Measurements from ENCODE around the gene TEF.

The TEF gene

DNA sequence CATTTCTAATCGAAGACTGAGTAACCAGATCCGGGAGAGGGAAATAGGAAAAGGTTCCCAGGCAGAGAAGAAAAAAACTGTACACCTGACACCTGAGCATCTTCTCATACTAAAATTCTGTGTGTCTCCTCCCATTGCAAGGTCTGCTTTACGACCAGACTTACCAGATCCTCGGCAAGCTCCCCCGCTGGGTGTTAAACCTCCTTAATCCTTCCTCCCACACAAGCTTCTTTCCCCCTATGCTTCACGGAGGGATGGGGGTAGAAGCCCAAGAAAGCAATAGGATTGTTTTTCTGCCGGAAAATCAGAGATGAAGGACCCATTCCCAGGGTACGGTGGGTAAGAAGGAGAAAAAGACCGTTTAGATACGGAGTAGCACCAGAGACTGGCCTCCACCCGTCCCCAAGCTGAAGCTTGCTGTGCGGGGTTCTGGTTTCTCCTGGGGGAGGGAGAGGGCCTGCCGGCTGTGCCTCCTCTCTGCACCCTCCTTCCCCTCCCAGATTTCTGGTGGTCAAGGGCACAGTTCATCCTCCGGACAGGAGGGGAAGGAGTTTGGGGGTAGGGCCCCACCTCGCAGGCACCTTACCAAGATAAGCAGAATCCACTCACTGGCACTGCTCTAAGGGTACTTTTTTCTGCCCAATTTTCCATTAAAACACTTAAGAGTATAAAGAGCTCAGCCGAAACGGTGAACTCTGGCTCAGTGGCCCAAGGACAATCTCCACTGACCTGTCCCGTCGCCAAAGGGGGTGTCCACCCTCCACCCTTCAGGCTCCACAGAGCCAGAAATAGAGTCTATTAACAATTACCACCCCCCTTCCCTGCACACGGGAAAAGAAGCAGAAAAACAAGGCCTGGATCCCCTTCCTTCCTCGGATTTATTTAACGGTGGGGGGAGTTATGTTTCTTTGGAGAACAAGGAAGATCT lies 63.7 kb downstream of the TEF start:
- TF ChIP-seq, protein P1, sequence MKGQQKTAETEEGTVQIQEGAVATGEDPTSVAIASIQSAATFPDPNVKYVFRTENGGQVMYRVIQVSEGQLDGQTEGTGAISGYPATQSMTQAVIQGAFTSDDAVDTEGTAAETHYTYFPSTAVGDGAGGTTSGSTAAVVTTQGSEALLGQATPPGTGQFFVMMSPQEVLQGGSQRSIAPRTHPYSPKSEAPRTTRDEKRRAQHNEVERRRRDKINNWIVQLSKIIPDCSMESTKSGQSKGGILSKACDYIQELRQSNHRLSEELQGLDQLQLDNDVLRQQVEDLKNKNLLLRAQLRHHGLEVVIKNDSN (IDR thresholded peaks at IDR 0.05), result no peak
- TF ChIP-seq, protein P2, sequence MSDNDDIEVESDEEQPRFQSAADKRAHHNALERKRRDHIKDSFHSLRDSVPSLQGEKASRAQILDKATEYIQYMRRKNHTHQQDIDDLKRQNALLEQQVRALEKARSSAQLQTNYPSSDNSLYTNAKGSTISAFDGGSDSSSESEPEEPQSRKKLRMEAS (IDR thresholded peaks at IDR 0.05), result no peak
- 0 out of 2 replicates have a peak, but pooled peaks have one; percentile 28 for TF ChIP-seq EGR1 (IDR thresholded peaks at IDR 0.05)
- TF ChIP-seq CEBPB (IDR thresholded peaks at IDR 0.05), result no peak
- no peak for TF ChIP-seq TEAD4 (IDR thresholded peaks at IDR 0.05)
- TF ChIP-seq TAF1 (IDR thresholded peaks at IDR 0.05; ENCODE audit: low read depth), result no peak

DNA sequence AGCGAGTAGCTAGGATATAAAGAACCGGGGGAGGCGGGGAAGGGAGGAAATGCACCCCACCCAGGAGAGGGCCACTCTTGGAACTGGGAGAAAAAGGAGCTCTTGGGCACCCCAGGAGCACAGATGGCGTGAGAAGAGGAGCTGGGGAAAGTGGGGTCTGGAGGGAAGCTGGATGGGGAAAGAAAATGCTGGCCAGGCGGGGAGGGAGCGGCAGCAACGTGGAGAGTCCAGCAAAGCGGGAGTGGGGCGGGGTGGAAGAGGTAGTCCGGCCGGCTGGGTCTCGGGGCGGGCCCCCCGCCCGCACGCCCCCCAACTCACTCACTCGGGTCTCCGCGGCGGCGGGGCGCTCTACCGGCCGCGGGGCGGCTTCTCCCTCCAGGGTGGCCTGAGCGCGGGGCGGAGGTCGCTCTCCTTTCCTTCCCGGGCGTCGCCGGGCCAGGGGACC lies 64.3 kb downstream of the TEF start:
- no peak for TF ChIP-seq ZBTB7A (IDR thresholded peaks at IDR 0.05; ENCODE audit: low read depth)
- TF ChIP-seq, protein P3, sequence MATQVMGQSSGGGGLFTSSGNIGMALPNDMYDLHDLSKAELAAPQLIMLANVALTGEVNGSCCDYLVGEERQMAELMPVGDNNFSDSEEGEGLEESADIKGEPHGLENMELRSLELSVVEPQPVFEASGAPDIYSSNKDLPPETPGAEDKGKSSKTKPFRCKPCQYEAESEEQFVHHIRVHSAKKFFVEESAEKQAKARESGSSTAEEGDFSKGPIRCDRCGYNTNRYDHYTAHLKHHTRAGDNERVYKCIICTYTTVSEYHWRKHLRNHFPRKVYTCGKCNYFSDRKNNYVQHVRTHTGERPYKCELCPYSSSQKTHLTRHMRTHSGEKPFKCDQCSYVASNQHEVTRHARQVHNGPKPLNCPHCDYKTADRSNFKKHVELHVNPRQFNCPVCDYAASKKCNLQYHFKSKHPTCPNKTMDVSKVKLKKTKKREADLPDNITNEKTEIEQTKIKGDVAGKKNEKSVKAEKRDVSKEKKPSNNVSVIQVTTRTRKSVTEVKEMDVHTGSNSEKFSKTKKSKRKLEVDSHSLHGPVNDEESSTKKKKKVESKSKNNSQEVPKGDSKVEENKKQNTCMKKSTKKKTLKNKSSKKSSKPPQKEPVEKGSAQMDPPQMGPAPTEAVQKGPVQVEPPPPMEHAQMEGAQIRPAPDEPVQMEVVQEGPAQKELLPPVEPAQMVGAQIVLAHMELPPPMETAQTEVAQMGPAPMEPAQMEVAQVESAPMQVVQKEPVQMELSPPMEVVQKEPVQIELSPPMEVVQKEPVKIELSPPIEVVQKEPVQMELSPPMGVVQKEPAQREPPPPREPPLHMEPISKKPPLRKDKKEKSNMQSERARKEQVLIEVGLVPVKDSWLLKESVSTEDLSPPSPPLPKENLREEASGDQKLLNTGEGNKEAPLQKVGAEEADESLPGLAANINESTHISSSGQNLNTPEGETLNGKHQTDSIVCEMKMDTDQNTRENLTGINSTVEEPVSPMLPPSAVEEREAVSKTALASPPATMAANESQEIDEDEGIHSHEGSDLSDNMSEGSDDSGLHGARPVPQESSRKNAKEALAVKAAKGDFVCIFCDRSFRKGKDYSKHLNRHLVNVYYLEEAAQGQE (IDR thresholded peaks at IDR 0.05; ENCODE audit: low read depth), result no peak
- TF ChIP-seq RAD21 (IDR thresholded peaks at IDR 0.05; ENCODE audit: low read depth), result no peak
- no peak for TF ChIP-seq NFIC (IDR thresholded peaks at IDR 0.05)
- no peak for TF ChIP-seq FOXM1 (IDR thresholded peaks at IDR 0.05; ENCODE audit: borderline replicate concordance, low read depth)
- TF ChIP-seq TCF12 (IDR thresholded peaks at IDR 0.05; ENCODE audit: low read depth), result no peak
- TF ChIP-seq CEBPB (IDR thresholded peaks at IDR 0.05), result no peak
- TF ChIP-seq TAF1 (IDR thresholded peaks at IDR 0.05; ENCODE audit: low read depth), result no peak
- TF ChIP-seq, protein P1 (IDR thresholded peaks at IDR 0.05), result no peak
- no peak for TF ChIP-seq YY1 (IDR thresholded peaks at IDR 0.05; ENCODE audit: low read depth)
- no peak for TF ChIP-seq CREB1 (IDR thresholded peaks at IDR 0.05; ENCODE audit: low read depth)
- no peak for TF ChIP-seq EP300 (IDR thresholded peaks at IDR 0.05; ENCODE audit: borderline replicate concordance)
- TF ChIP-seq, protein P2 (IDR thresholded peaks at IDR 0.05), result no peak
- no peak for TF ChIP-seq TEAD4 (IDR thresholded peaks at IDR 0.05)
- no peak for TF ChIP-seq EGR1 (IDR thresholded peaks at IDR 0.05)

DNA sequence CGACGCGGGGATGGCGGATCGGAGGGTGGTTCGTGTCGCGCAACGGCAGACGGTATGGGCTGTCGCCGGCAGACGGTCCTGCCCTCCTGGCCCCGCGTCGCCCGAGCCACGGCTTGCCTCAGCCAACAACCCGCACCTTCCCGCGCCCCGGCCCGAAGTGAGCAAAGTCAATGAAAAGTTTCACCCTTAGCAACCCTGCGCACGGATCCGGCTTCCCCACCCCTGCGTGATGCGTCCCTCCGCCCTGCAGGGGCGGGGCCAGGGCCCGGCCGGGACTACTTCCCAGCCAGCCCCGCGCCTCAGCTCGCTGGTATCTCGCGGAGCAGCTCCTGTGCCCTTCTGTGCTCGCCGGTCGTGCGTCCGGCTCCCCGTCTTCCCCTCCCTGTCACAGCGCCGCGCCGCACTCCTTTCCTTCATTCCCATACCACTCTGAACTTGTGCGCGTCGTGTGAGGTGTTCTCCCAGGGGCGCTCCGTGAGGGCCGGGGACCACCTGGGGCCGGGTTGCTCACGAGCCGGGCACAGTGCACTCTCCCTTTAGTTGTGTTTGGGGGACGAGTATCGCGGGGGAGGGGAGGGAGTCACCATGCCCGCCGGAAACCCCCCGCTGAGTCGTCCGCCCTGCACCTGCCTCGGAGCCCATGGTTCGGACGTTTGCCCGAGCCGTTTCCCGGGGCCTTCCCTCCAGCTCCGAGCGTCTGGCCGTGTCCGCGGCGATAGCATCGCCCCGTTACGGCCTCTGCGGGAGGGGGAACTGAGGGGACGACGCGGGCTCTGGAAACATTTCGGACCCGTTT lies 65.1 kb downstream of the TEF start, which contains the start of gene TOB2:
TSS of gene TOB2 (minus strand) at position 163 of the 796 bp plus-strand sequence. CDS start 9,456 bp downstream, outside the sequence.
- TF ChIP-seq TEAD4 (IDR thresholded peaks at IDR 0.05) (peak; percentile 43), EP300 (IDR thresholded peaks at IDR 0.05; ENCODE audit: borderline replicate concordance) (peak; percentile 55; the same call in 1 of the 2 replicates), CEBPB (IDR thresholded peaks at IDR 0.05) (peak; percentile 2; the same call in 1 of the 2 replicates), RAD21 (IDR thresholded peaks at IDR 0.05; ENCODE audit: low read depth) (no peak), EGR1 (IDR thresholded peaks at IDR 0.05) (peak; percentile 46), FOXM1 (IDR thresholded peaks at IDR 0.05; ENCODE audit: borderline replicate concordance, low read depth) (peak; percentile 23; the same call in 1 of the 2 replicates), NFIC (IDR thresholded peaks at IDR 0.05) (peak; percentile 60; the same call in 1 of the 2 replicates), TCF12 (IDR thresholded peaks at IDR 0.05; ENCODE audit: low read depth) (peak; percentile 72), TAF1 (IDR thresholded peaks at IDR 0.05; ENCODE audit: low read depth) (peak; percentile 99), ZBTB7A (IDR thresholded peaks at IDR 0.05; ENCODE audit: low read depth) (peak; percentile 64; the same call in 1 of the 2 replicates), CREB1 (IDR thresholded peaks at IDR 0.05; ENCODE audit: low read depth) (peak; percentile 70), YY1 (IDR thresholded peaks at IDR 0.05; ENCODE audit: low read depth) (peak; percentile 69; the same call in 1 of the 2 replicates)
- TF ChIP-seq, protein P3 (IDR thresholded peaks at IDR 0.05; ENCODE audit: low read depth), result 0 out of 2 replicates have a peak, but pooled peaks have one; percentile 17
- TF ChIP-seq, protein P2 (IDR thresholded peaks at IDR 0.05), result peak; percentile 90
- TF ChIP-seq, protein P1 (IDR thresholded peaks at IDR 0.05), result no peak; the same call in 1 of the 2 replicates

Data from Ishikawa (cell line).